HG03103 (cell line): ENCODE results near the gene ITGB5.

Experiments used
- ATAC-seq: cut with Tn5 transposase; IDR thresholded peaks from one replicate; pipeline ENCODE4 v1.9.1; 2021; ENCODE audit warnings: low read depth; ENCODE audit not compliant: unreplicated experiment

ITGB5 gene

DNA sequence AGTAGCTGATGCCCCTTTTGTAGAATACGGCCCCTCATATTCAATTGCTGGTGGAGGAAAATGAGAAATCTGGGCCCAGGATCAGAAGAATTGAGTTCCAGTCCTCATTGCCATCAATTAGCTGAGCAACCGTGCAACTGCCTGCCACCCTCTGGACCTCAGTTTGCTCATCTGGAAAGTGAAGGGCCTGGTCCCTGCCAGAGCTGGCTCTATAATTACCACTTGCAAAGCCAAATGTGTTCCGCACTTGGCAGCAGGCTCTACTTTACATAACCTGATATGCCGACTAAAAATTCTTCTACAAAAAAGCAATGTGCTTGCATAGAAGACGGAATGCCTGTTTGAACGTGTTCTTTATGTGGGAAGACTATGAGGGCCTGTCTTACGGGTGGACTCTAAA is 8.6 kb upstream of the ITGB5 start:
- no peak for ATAC-seq

DNA sequence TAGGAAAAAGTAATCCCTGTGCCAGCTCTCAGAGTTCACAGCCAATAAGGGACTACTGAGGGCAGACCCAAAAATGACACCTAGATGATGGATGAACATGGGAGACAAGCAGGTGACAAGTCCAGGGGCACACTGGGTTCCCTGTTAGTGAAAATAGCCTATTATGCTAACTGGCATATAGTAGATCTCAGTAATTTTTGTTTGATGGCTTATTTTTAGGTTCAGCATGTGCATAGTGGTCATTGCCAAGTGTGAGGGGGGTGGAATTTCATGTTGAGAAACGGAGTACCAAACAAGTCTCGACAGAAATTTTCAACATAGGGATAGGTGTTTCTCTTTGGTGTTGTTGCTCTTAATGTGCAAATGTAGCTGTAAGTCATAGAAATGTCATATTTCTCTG is 6.4 kb upstream of the ITGB5 start:
- ATAC-seq: no peak

DNA sequence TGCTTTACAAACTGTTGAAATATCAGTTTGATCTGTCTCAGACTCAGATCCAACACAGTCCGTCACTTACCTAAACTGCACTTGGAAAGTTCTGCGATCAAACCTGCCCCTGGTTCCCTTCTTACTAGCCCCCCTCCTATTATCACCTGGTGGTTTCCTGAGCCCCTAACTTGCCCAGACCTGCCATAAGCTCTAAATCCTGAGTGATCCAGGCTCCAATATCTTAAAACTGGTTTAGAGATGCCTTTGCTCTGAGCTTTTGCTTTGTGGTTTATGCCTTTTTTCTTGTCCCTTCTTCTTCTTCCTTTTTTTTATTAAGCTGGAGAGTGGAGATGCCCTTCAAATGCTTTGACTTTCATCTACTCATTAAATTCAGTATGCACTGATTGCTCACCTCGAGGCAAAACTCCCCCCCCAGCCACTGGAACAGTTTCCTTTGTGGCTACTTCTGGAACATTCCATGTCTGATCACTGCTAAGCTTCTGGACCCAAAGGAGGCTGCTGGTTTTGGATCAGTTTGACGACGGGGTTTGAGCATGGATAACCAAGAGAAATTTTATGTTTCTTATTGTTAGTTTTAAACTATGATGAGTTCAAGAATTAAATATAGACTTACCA is 3.5 kb upstream of the ITGB5 start:
- ATAC-seq: no peak

DNA sequence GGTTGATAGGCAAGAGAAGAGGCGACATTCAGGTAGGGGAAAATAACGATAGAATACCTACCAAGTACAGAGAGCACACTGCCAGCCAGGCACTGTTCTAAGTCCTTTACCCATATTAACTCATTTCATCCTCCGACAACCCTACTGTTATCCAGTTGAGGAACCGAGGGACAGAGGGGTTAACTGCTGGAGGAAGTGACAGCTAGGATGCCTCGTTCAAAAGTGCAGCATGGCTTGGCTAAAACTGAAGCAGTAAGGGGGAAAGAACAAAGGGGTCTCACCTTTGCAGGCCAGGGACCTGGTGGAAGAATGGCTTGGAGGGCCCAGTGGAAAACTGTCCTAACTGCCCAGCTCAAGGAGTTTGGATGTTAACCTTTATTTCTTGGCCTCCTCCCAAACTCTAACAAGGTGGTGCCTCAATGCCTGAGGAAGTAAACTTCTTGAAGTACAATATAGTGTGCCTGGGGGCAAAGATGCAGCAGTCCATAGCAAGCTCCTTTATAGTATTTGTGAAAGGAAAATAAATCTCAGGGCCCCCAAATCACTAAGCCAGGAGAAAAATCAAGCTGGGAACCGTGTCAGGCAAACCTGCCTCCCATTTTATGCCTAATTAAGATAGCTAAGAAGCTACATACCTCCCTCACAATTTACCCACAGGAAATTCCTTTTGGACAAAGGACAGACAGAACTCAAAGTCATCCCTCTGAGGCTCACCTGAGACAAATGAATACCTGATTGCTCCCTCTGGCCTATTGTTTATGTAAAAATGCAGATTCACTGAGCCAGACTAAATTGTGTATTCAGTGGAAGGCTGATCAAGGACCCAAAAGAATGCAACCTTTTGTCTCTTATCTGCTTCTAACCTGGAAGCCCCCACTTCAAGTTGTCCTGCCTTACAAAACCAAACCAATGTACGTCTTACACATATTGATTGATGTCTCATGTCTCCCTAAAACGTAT is 1.6 kb upstream of the ITGB5 start:
- no peak for ATAC-seq

DNA sequence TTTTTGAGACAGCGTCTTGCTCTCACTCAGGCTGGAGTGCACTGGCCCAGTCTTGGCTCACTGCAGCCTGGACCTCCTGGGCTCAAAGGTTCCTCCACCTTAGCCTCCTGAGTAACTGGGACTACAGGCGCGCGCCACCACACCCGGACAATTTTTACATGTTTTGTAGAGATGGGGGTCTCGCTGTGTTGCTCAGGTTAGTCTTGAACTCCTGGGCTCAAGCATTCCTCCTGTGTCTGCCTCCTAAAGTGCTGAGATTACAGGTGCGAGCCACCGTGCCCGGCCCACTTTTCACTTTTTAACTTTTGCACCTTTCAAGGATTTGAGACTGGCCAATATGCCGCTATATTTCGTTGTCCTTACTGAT is 750 bp upstream of the ITGB5 start:
- ATAC-seq: no peak

DNA sequence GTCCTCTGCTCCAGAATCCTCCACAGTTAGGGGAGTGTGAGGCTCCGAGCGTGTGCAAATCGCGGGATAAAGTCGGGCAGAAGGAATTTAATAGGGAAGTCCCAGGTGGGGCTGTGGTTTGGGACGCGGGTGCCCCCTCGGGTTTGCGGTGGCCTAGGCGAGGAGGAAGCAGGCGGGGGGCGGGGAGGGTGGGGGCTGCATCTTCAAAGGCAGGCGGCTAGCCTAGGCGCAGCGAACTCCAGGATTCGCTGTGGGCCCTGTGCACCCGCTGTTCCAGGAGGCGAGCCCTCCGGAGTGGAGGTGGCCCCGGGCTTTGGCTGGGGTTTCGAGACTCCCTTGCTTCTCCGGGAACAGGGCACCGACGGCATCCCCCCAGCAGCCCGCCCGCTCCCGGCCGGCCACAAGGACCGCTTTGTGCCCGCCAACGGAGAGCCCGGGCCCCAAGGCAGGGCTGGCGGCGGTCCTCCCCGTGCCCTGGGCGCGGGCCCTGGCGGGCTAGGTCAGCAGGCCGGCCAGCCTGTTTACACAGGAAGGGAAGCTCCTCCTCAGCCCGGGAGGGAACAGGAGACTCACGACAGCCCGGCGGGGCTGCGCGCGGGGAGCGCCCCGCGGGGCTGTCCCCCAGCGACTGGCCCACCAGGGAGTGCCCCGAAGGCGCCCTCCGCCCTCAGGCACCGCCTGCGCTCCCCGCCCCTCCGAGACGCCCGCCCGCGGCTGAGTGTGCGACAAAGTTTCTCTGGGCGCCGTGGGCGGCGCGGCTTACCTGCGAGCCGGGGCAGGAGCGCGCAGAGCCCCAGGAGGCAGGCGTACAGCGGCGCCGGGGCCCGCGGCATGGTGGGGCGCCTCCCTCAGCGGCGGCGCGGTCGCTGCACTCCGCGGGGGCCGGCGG is 753 bp downstream of the ITGB5 start:
- peak; percentile 35 for ATAC-seq

DNA sequence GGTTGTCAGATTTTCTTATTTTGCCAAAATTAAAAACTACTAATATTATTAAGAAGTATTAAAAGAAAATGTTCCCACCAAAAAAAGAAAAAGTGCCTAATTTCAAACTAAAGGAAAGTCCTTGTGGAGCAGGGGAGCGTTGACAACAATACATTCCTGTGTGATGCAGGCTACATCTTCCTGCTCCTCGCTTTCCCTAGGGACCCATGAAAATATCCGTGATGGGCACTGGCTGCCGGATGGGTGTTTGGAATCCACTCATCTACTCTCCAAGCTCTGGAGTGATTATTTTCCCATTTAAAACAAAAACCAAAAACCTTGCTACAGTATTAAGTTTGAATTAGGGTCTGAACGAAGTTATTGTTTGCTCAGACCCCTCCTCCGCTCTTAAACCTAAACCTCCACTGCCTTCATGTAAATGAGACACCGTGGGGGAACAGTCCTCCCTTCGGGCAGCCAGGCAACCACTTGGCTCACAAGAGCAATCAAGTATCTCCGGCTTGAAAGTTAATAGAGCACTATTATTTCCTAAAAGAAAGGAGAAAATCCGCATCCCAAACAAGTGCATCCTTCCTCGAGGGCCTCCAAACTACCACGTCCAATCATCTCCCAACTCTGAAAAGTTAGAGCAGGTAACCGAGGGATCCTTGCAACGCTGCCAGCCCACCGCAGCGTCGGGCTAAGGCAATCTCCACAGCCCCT is 1.5 kb downstream of the ITGB5 start:
- no peak for ATAC-seq

DNA sequence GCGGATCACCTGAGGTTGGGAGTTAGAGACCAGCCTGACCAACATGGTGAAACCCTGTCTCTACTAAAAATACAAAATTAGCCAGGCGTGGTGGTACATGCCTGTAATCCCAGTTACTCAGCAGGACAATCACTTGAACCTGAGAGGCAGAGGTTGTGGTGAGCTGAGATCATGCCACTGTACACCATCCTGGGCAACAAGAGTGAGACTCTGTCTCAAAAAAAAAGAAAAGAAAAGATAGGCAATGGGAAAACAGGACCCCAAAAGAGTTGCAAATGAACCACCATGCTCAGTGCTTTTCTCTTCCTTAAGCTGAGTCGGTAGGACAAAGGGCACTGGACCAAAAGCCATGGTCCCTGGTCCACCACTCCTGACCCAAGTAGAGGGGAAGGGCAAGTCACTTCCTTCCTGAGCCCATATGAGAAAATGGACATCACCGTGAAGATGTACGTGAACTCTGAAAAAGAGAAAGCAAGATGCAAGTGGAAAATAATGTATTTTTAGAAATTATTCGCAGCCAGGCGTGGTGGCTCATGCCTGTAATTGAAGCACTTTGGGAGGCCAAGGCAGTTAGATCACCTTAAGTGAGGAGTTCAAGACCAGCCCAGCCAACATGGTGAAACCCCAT is 2.6 kb downstream of the ITGB5 start:
- no peak for ATAC-seq

DNA sequence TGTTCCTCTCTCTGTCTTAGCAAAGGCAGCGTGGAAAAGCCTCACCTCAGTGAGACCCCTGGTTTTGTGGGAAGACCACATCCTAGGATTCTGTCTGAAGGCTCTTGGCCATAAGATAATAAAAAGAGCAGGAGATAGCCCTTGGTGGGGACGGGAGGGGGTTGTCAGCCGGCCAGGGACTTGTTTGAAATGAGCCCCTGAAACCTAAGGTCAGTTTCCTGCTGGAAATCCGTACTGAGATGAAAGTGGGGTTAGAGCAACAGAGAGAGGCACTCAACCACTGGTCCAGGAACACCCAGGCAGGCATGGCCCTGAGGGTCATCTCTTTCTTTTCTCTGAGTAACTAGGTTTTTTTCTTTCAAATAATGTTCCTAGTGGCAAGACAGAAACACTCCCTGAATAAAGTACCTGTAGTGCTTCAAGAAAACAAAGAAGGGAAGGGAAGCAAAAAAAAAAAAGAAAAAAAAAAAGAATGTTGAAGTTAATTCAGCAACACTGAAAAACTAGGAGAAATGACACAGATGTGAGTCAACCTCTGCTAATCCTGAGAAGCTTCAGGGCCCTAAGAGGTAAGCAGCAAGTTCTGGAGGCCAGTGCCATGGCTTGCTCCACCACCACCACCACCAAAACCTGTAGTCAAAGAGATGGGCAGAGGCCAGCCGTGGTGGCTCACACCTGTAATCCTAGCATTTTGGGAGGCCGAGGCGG is 3.2 kb downstream of the ITGB5 start:
- ATAC-seq: no peak

DNA sequence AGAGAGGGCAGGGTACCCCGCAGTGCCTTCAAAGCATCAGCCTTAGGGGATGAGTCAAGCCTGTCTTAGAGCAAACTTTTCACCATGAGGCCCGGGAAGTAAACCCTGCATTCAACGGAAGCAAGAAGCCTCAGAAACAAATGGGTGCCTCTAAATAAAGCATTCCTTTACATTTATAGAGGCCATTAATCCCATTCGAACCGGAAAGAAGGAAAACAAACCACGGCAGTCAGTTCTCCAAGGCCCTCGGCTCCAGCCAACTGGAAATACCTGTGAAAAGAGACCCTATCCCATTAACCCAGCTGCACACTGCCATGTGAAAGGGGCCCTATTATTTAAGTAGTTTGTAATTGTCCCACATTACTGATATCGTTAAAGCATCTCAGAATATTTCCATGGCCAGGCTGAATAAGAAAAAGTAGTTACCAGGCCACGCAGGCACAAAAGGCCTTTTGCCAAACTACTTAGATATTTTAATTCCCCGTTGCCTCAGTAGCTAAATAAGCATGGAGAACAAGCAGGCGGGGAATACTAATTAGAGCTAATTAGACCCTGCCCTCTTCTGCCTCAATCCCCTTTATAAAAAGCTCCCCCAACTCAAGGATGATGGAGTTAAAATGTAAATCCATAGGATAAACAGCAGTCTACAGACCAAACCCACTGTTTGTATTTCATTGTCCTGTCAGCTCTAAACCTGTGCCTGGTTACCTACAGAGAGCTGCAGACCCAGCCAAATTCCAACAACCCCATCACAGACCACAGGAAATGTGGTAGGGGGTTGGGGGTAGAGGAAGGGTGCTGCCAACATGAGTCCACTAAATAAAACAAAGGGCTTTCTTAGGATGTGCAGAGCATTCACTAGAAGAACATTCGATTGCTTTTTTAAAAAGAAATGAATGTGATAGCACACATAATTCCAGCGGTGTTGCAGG is 4.1 kb downstream of the ITGB5 start:
- no peak for ATAC-seq

DNA sequence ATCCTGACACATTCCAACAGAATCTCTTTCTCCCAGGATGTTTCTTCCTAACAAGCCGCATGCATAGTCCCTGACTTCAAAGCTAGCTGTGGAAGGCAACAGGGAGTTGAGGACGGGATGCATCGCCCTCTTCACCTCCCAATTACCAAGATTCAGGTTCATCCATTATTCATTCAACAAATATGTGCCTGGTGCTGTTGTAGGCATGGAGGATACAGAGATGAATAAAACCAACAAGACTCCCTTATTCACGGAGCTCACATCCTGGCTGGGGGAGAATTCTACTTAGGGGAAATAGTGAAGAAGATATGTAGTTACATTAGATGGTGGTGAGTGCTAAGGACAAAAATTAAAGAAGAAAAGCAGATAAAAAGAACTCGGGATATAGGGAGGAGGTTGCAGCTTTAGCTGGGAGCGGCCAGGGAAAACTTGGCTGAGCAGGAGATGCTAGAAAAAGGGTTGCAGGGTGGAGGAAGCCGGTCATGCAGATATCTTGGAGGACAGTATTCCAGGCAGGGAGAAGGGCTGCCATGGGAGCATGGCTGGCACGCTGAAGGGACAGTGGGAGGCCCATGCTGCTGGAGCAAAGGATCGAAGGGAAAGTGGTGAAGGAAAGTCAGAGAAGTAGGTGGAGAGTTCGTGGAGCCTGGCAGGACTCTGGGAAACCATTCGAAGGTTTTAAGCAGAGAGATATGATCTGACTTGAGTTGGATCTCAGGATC is 5.0 kb downstream of the ITGB5 start:
- no peak for ATAC-seq

DNA sequence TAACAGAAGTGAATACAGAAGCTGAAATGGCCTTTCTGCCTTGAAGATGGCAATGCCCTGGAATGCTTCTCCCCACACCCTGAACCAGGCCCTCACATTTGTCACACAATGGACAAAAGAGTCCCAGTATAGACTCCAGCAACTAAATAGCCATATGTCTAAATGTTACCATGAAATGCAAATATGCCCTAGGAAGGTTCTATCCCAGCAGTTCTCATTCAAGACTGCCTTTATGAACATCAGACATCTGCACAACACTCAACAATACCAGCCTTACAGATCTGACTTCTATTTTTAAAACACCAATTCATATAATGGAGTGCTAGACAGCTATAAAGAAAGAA is 7.9 kb downstream of the ITGB5 start:
- ATAC-seq: no peak

DNA sequence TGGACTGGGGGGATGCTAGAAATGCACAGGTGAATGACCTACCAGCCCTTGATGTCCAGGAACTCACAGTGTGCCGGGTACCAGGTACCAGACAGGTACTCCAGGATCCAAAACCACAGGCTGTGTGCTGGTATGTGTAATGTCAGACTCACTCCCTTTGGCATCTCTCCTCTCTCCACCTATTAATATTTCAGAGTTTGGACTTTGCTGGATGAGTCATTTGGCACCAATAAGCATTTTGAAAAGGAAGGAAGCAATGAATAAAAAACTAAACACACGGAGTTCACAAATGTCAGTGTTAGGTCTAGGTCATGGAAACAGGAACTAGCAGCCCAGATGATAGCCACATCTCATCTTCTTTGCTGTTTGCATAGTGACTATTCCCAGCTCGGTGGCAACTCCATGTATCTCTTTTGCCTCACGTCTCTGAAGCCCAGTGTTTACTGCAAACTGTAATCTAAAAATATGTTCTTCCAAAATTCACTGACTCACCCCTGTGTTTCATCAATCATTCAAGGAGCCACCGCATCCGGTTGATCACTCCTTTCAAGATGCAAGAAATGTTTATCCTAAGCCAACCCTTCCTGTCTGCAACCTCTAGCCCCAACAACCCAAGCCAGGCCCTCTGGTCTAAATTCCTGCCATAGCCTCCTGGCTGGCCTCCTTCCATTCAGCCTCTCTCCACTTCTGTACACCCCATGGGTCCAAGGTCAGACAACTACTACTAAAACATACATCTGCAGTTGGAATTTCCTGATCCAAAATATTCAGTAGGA is 8.4 kb downstream of the ITGB5 start:
- ATAC-seq: no peak

DNA sequence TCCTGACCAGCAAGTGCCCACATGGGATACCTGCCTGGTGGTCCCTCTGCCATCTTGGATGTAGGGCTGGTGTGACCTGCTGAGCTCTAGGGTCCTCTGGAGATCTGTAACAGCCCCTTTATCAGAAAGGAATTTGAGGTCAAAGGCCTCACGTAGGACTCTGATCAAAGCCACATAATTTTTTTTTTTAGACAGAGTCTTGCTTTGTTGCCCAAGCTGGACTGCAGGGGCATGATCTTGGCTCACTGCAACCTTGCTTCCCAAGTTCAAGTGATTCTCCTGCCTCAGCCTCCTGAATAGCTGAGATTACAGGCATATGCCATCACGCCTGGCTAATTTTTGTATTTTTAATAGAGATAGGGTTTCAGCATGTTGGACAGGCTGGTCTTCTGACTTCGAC is 9.5 kb downstream of the ITGB5 start:
- ATAC-seq: no peak

DNA sequence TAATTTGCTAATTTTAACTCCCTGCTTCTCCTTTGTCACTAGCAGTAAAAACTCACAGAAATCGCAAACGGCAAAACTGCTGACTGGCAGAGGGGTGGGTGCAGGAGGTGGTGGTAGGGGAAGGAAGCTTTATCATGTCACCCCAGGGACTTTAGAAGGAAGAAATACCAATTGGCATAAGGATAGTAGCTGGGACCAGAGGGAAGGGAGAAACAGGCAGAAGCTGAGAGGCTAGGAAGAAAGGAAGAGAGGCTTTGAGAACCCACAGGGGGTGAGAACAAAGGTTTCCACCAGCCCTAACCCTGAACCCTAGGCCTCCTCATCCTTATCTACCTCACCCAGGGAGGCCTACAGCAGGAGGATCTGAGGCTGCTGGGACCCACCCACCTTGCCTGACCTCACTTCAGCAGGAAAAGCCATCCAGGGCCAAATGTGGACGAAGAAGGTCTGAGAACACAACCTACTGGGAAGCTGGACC is 10.7 kb downstream of the ITGB5 start:
- no peak for ATAC-seq

DNA sequence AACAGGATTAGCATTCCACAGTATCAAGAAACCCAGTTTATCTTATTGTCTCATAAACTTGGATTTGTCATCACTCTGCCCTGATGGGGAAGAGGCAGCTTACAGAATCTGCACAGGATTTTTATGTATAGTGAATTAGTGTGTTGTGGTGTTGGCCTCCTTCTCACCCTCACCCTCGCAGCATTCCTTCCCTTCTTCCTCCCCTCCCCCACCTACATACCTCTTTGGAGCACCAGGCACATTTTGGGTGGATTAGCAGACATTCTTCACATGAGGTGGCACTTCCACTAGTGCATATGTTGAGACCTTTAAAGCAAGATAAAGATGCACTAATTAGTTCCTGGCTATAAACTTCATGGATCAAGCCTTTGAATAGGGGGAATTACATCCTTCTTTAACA is 13.9 kb downstream of the ITGB5 start:
- ATAC-seq: no peak

DNA sequence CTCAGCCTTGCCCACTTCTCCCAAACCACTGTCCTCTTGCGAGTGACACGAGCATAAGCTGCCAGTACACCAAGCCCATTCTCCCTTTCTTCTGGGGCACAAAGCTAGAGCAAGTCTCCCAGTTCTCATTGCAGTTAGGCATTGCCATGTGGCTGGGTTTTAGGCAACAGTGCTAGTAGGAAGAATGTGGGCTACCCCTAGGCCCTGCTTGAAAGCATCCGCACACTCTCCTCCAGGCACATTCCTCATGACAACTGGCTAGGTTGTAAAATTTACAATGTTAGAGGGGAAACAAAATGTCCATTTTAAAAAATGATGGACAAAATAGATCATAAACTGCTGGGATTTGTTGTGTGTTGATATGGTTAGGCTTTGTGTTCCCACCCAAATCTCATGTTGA is 19.7 kb downstream of the ITGB5 start:
- ATAC-seq: no peak
